Mesothelial cell of epicardium (in vitro differentiated cells): ENCODE measurements around the gene RPL22. TPM values are rescaled to one million over a fixed set of nuclear protein-coding genes. Genes with fewer than 3 reads are reported as not detected.
A peak's percentile ranks its signal among the peaks of the same experiment; 100 is the strongest.

Experiments used
- DNase-seq, 2 experiments: peaks; one replicate each; pipeline ENCODE4 v3.0.0; 2021; ENCODE audit warnings: low spot score in 2 of 2; ENCODE audit not compliant: unreplicated experiment in 2 of 2
- H3K27ac Mint-ChIP-seq: 2 replicates; pipeline ENCODE4 v1.8.0; 2021; ENCODE audit warnings: mixed read lengths
- H3K27me3 Mint-ChIP-seq: 2 replicates; pipeline ENCODE4 v1.8.0; 2021; ENCODE audit warnings: low read depth, mixed read lengths
- H3K36me3 Mint-ChIP-seq: 2 replicates; pipeline ENCODE4 v1.8.0; 2021; ENCODE audit warnings: mixed read lengths
- H3K4me1 Mint-ChIP-seq: 2 replicates; pipeline ENCODE4 v1.8.0; 2021; ENCODE audit warnings: mixed read lengths
- H3K4me3 Mint-ChIP-seq: 2 replicates; pipeline ENCODE4 v1.8.0; 2021; ENCODE audit warnings: mild to moderate bottlenecking, moderate library complexity, mixed read lengths
- H3K9me3 Mint-ChIP-seq: 2 replicates; pipeline ENCODE4 v1.8.0; 2021; ENCODE audit warnings: mixed read lengths
- CTCF ChIP-seq: fragments of 200-600 bp; sonication (generic); IDR thresholded peaks from one replicate; pipeline ENCODE4 v1.5.0; 2021; ENCODE audit warnings: antibody characterized with exemption; ENCODE audit not compliant: unreplicated experiment
- total RNA-seq: library from RNA; stranded (reverse); gene quantifications from 3 replicates; pipeline ENCODE4 v1.2.1, GENCODE V29; 2021

The RPL22 gene
- total RNA-seq, 1 donor from 2014 or later, result 426 TPM

- H3K4me3 Mint-ChIP-seq, result no peak overlapping the region
- no peak for DNase-seq
- TF ChIP-seq CTCF, result no peak
- no peaks in the 10 kb centered on the region for H3K36me3 Mint-ChIP-seq
- H3K27ac Mint-ChIP-seq, result no peak overlapping the region
- peaks cover 10% of the 10 kb centered on the region for H3K4me1 Mint-ChIP-seq
- no peaks in the 10 kb centered on the region for H3K9me3 Mint-ChIP-seq
- peaks cover 5% of the 10 kb centered on the region for H3K27me3 Mint-ChIP-seq
These were observed 24.0 kb downstream of the RPL22 start for GRCh38 chr1:6175411-6175828.

GRCh38 chr1:6174621-6175410 is 24.6 kb downstream of the RPL22 start:
- TF ChIP-seq CTCF, result no peak
- Mint-ChIP-seq H3K27me3 (peaks cover 5% of the 10 kb centered on the region), H3K9me3 (no peaks in the 10 kb centered on the region), H3K36me3 (no peaks in the 10 kb centered on the region), H3K4me1 (peaks cover 10% of the 10 kb centered on the region), H3K27ac (no peak overlapping the region), H3K4me3 (no peak overlapping the region)
- no peak for DNase-seq

GRCh38 chr1:6172549-6172948 is 26.8 kb downstream of the RPL22 start:
- peaks cover 4% of the 10 kb centered on the region for H3K4me1 Mint-ChIP-seq

GRCh38 chr1:6171548-6172124 is 27.8 kb downstream of the RPL22 start:
- peaks cover 33% of the 10 kb centered on the region for H3K27me3 Mint-ChIP-seq
- no peaks in the 10 kb centered on the region for H3K36me3 Mint-ChIP-seq
- no peak overlapping the region for H3K27ac Mint-ChIP-seq
- no peak overlapping the region for H3K4me3 Mint-ChIP-seq
- DNase-seq, result no peak
- H3K9me3 Mint-ChIP-seq, result no peaks in the 10 kb centered on the region
- H3K4me1 Mint-ChIP-seq, result no peaks in the 10 kb centered on the region
- no peak for TF ChIP-seq CTCF

More at GRCh38 chr1:6172549-6172948, 26.8 kb downstream of the RPL22 start:
- H3K27me3 Mint-ChIP-seq, result peaks cover 24% of the 10 kb centered on the region
- no peak overlapping the region for H3K27ac Mint-ChIP-seq
- no peak for TF ChIP-seq CTCF
- H3K4me3 Mint-ChIP-seq, result no peak overlapping the region
- no peaks in the 10 kb centered on the region for H3K9me3 Mint-ChIP-seq
- no peaks in the 10 kb centered on the region for H3K36me3 Mint-ChIP-seq
- no peak for DNase-seq

GRCh38 chr1:6170742-6171201 is 28.6 kb downstream of the RPL22 start:
- H3K27me3 Mint-ChIP-seq, result peaks cover 37% of the 10 kb centered on the region
- no peak overlapping the region for H3K27ac Mint-ChIP-seq
- peak in 1 of 2 experiments; percentile 17 for DNase-seq
- H3K36me3 Mint-ChIP-seq, result no peaks in the 10 kb centered on the region
- TF ChIP-seq CTCF, result no peak
- H3K4me1 Mint-ChIP-seq, result no peaks in the 10 kb centered on the region
- H3K4me3 Mint-ChIP-seq, result no peak overlapping the region
- no peaks in the 10 kb centered on the region for H3K9me3 Mint-ChIP-seq
